ENCODE data around the gene GULP1. TPM values are rescaled to one million over a fixed set of nuclear protein-coding genes. Genes with fewer than 3 reads are reported as not detected.
A peak's percentile ranks its signal among the peaks of the same experiment; 100 is the strongest.

The GULP1 gene
- polyA plus RNA-seq, 1 donor: 19.5 TPM

GRCh38 chr2:188471166-188471565 lies 179.5 kb downstream of the GULP1 start:
- no peak for DNase-seq (ENCODE audit: low read depth)

GRCh38 chr2:188473306-188473705 lies 181.6 kb downstream of the GULP1 start:
- no peak for DNase-seq (ENCODE audit: low read depth)

GRCh38 chr2:188474316-188474715 lies 182.6 kb downstream of the GULP1 start:
- DNase-seq (ENCODE audit: low read depth): no peak

- DNase-seq (ENCODE audit: low read depth): no peak
Observed at GRCh38 chr2:188475945-188476344, 184.3 kb downstream of the GULP1 start.

GRCh38 chr2:188477564-188478103 lies 186.0 kb downstream of the GULP1 start:
- DNase-seq (ENCODE audit: low read depth): no peak

- no peak for DNase-seq (ENCODE audit: low read depth)
Observed at GRCh38 chr2:188478724-188479123, 187.1 kb downstream of the GULP1 start.

GRCh38 chr2:188481474-188481873 lies 189.8 kb downstream of the GULP1 start:
- DNase-seq (ENCODE audit: low read depth): no peak

- DNase-seq (ENCODE audit: low read depth): no peak
Observed at GRCh38 chr2:188485496-188485895, 193.8 kb downstream of the GULP1 start.

GRCh38 chr2:188492751-188493150 lies 201.1 kb downstream of the GULP1 start:
- DNase-seq (ENCODE audit: low read depth): no peak

- DNase-seq (ENCODE audit: low read depth): no peak
Observed at GRCh38 chr2:188494906-188495305, 203.2 kb downstream of the GULP1 start.

GRCh38 chr2:188495969-188496431 lies 204.3 kb downstream of the GULP1 start:
- no peak for DNase-seq (ENCODE audit: low read depth)

GRCh38 chr2:188497726-188498125 lies 206.1 kb downstream of the GULP1 start:
- DNase-seq (ENCODE audit: low read depth): no peak

GRCh38 chr2:188503975-188504374 lies 212.3 kb downstream of the GULP1 start:
- no peak for DNase-seq (ENCODE audit: low read depth)

- no peak for DNase-seq (ENCODE audit: low read depth)
Observed at GRCh38 chr2:188506843-188507242, 215.2 kb downstream of the GULP1 start.

- no peak for DNase-seq (ENCODE audit: low read depth)
Observed at GRCh38 chr2:188511346-188511745, 219.7 kb downstream of the GULP1 start.

- DNase-seq (ENCODE audit: low read depth): peak; percentile 70
Observed at GRCh38 chr2:188512456-188512855, 220.8 kb downstream of the GULP1 start.

GRCh38 chr2:188515918-188516317 lies 224.2 kb downstream of the GULP1 start:
- no peak for DNase-seq (ENCODE audit: low read depth)

- no peak for DNase-seq (ENCODE audit: low read depth)
Observed at GRCh38 chr2:188517549-188518215, 226.0 kb downstream of the GULP1 start.

GRCh38 chr2:188518381-188518780 lies 226.7 kb downstream of the GULP1 start:
- no peak for DNase-seq (ENCODE audit: low read depth)

GRCh38 chr2:188519136-188519535 lies 227.5 kb downstream of the GULP1 start:
- no peak for DNase-seq (ENCODE audit: low read depth)

- DNase-seq (ENCODE audit: low read depth): no peak
Observed at GRCh38 chr2:188522517-188522916, 230.8 kb downstream of the GULP1 start.

- DNase-seq (ENCODE audit: low read depth): no peak
Observed at GRCh38 chr2:188523919-188524318, 232.2 kb downstream of the GULP1 start.

GRCh38 chr2:188524519-188525113 lies 232.9 kb downstream of the GULP1 start:
- DNase-seq (ENCODE audit: low read depth): peak; percentile 50
